T47D (cell line): Measurements from ENCODE around the gene FYTTD1.
A peak's percentile ranks its signal among the peaks of the same experiment; 100 is the strongest.

ENCODE experiments used
- DNase-seq, 2 experiments: peaks; one replicate each; pipeline versions ENCODE4 v3.0.0 to v3.0.0-alpha.2; 2011 to 2012; ENCODE audit warnings: low read depth in 1 of 2, low spot score in 1 of 2
- JUND ChIP-seq: IDR thresholded peaks from 2 replicates; pipeline ENCODE4 v1.6.1; 2012; ENCODE audit warnings: low read depth
- in situ Hi-C: cut with HindIII; loops from 2 replicates; pipeline ENCODE4 v1.10.0; 2016; ENCODE audit warnings: low sequenced_read_pairs, low pct_unique_long_range_greater_than_20kb

Gene FYTTD1

GRCh38 chr3:197789309-197789708 lies 39.6 kb downstream of the FYTTD1 start:
- DNase-seq: no peak
- in situ Hi-C loops: no loop called here
- TF ChIP-seq JUND: no peak

- no peak for DNase-seq
- TF ChIP-seq JUND: no peak
- in situ Hi-C loops: no loop called here
These were observed 40.4 kb downstream of the FYTTD1 start for GRCh38 chr3:197790033-197790432.

GRCh38 chr3:197791113-197791891 lies 41.6 kb downstream of the FYTTD1 start, which contains the start of gene LRCH3:
Gene LRCH3 (plus strand): TSS chr3:197791254. CDS start chr3:197791279, 25 bp downstream.
- in situ Hi-C loops: no loop called here
- DNase-seq: peak; percentile 84 to 100
- no peak for TF ChIP-seq JUND

- peak; percentile 61 to 85 for DNase-seq
- in situ Hi-C loops: no loop called here
- TF ChIP-seq JUND: no peak
These were observed 42.4 kb downstream of the FYTTD1 start for GRCh38 chr3:197791892-197792647.

- in situ Hi-C loops: no loop called here
- DNase-seq: no peak
- TF ChIP-seq JUND: no peak
These were observed 43.6 kb downstream of the FYTTD1 start for GRCh38 chr3:197793247-197793646.

- TF ChIP-seq JUND: no peak
- DNase-seq: no peak
- in situ Hi-C loops: no loop called here
These were observed 44.4 kb downstream of the FYTTD1 start for GRCh38 chr3:197794115-197794514.

GRCh38 chr3:197795200-197795599 lies 45.5 kb downstream of the FYTTD1 start:
- in situ Hi-C loops: no loop called here
- no peak for DNase-seq
- no peak for TF ChIP-seq JUND

GRCh38 chr3:197796087-197796486 lies 46.4 kb downstream of the FYTTD1 start:
- no peak for DNase-seq
- no peak for TF ChIP-seq JUND
- in situ Hi-C loops: no loop called here

GRCh38 chr3:197798863-197799262 lies 49.2 kb downstream of the FYTTD1 start:
- no peak for DNase-seq

GRCh38 chr3:197800379-197800778 lies 50.7 kb downstream of the FYTTD1 start:
- TF ChIP-seq JUND: no peak
- DNase-seq: no peak
- in situ Hi-C loops: no loop called here

More at GRCh38 chr3:197798863-197799262, 49.2 kb downstream of the FYTTD1 start:
- TF ChIP-seq JUND: no peak
- in situ Hi-C loops: no loop called here

GRCh38 chr3:197801891-197802778 lies 52.5 kb downstream of the FYTTD1 start:
- DNase-seq: peak in 1 of 2 experiments; percentile 71
- in situ Hi-C loops: no loop called here
- no peak for TF ChIP-seq JUND

GRCh38 chr3:197802779-197803459 lies 53.2 kb downstream of the FYTTD1 start:
- peak in 1 of 2 experiments; percentile 55 for DNase-seq
- TF ChIP-seq JUND: no peak
- in situ Hi-C loops: no loop called here
